Middle frontal gyrus (tissue), 1 donor: ENCODE measurements around the gene ELP2.

Experiments used
- DNase-seq: peaks from one replicate; pipeline ENCODE4 v3.0.0-alpha.2; 2015; ENCODE audit warnings: low spot score; ENCODE audit errors: extremely low spot score

ELP2 gene

DNA sequence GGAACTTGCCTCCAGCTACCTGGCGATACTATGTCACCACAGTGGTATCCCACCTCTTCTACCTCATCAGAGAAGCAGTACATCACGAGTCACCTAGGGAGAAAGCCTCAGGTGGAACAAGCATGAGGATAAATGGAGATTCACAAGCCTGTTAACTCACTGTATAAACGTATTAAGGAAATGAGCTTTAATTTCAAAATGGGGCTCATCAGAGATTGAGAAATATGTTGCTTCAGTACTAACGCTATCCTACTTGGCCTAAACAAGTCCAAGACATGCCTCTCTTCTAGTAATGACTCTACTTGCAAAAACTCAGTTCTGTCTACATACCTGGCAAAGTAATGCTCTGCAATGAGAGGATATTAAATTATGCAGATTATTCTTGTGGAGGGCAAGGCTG lies 4.9 kb upstream of the ELP2 start:
- no peak for DNase-seq

DNA sequence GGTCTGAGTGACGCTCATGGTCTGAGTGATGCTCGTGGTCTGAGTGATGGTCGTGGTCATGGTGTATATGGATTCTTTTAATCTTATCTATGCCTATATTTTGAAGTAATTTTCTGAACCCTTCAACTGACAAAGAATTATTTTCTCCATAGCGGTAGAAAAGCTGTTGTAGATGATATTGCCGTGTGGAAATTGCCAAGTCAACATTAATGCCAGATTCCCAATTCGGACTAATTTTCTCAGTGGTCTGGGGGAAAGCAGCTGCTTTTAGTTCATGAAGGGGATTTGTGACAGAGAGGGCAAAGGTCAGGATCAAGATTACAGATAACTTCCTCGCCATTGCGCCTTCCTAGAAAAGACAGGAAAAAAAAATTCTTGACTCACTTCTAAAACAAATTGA lies 3.0 kb upstream of the ELP2 start:
- no peak for DNase-seq

- no peak for DNase-seq
Measured at GRCh38 chr18:36127836-36128529, 1.7 kb upstream of the ELP2 start.

GRCh38 chr18:36128530-36128870 lies 1.2 kb upstream of the ELP2 start:
- DNase-seq, result no peak

DNA sequence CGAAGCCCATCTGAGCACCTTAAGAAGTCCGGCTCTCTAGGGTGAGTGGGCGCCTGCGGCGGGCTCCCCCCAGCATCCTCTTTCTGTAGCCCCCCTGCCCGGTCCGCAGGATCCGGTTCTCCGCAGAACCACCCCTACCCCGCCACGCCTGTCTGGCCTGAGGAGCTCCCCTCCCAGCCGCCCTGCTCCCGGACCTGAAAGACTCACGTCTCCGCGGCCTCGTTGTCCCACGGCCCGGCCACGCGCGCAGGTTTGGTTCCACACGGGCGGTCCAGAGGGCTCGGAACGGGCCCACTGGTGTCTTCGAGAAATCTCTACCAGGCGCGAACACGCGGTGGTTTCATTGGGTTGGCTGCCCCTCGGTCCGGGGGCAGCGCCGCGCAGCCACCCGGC lies 796 bp upstream of the ELP2 start:
- no peak for DNase-seq

- DNase-seq, result no peak
Measured at GRCh38 chr18:36130039-36130831, 536 bp downstream of the ELP2 start.

DNA sequence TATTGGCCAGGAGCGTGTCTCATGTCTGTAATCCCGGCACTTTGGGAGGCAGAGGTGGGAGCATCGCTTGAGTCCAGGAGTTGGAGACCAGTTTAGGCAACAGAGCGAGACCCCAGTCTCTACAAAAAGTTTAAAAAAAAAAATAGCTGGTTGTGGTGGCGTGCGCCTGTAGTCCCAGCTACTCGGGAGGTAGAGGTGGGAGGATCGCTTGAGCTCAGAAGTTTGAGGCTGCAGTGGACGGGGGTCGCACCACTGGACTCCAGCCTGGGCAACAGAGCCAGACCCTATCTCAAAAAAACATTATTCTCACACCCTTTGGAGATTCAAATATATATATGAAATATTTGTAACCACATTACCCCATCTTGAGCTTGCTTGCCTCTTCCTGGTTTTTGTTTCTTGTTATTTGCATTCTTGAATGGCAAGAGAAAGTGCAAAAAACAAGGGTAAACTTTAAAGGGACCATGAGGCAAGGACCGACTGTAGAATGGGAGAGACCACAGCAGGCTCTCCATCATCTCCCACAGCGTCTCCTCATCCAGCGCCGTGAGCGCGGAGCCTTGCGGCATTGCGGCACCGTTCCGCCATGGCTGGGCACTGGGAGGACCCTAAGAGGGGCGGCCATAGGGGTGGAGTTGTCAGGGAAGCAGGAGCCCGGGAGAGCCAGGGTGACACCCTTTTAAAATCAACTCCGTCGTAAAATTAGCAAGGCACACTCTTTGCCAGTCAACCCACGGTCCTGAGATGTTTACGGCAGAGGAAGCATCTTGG lies 1.4 kb downstream of the ELP2 start:
- DNase-seq, result no peak

GRCh38 chr18:36131692-36132483 lies 2.2 kb downstream of the ELP2 start:
- no peak for DNase-seq

DNA sequence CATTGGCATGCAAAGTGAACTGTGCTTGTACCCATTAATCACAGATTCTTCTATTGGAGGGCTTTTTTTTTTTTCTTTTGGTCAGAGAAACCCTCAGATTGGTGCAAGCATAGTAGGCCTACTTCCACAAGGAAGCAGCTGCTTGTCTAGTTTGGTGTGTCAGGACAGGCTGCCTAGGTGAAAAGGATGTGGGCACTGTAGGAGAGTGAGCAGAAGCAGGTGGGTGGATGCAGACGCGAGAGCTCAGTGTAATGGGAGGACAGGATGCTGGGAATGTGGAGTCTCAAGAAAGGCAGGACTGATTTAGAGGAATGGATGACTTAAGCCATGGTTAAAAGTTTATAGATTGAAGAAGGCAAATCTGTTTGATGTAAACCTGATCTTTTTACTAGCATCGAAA lies 3.1 kb downstream of the ELP2 start:
- DNase-seq, result no peak

DNA sequence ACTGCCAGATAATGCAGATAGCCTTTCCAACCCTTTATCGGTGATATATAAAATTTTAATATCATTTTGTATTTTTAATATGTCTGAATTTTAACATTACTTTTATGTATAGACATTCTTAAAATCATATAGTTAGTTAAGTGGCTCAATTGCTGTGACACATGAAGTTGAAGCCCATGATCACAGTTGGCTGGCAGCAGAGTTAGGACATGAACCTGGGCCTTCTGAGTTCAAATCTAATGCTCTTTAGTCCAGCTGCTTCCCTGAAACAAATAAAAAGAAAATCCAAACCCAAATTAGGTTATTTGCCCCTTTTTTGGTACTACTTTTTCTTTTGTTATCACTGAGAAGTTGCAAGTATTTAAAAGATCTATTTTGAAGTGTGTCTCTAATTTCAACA lies 5.6 kb downstream of the ELP2 start:
- no peak for DNase-seq

- no peak for DNase-seq
Measured at GRCh38 chr18:36139245-36139644, 9.5 kb downstream of the ELP2 start.

GRCh38 chr18:36141576-36141975 lies 11.9 kb downstream of the ELP2 start:
- DNase-seq, result no peak

DNA sequence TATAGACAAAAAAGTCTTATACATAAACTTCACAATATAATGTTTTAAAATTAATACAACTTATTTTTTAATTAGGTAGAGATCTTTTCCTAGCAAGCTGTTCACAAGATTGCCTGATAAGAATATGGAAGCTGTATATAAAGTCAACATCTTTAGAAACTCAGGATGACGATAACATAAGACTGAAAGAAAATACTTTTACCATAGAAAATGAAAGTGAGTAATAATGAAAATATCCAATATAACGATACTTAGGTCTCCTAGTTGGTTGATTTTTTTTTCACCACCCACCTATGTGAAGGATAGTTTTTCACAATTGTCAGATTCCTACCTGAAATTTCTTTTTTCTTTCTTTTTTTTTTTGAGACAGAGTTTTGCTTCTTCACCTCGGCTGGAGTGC lies 13.1 kb downstream of the ELP2 start:
- DNase-seq, result no peak

- DNase-seq, result no peak
Measured at GRCh38 chr18:36143391-36143790, 13.7 kb downstream of the ELP2 start.

DNA sequence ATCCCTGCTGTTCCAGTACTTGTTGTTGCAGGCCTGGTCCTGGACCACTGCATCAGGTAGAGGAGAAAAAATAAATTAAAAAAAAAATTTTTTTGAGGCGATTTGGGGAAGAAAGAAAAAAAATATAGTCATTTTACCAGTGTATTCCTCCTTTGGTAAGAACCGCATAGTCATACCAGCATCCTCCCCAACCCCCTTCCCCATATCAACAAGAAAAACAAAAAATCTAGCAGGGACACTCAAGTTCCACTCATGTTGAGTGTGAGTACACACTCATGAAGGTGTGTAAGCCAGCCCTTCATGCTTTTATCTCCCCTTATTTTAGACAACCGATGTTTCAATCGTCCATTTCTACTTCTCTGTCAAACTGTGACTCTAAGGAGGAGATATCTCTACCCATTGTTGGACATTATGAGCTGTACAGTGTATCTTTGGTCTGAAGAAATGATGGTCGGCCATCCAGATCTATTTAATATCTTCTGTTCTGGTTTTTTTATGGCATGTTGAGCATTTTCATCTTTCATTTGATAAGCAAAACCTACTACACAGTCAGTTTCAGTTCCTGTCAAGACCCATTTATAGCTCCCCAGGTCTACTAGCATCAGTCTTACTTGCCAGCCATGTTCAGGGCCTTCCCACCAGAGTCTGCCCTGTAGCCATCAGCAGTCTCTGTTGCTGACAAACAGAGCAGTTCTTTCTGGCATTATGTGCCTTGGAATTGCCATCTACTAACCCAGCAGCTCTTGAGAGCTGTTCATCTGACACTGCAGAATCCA lies 20.0 kb downstream of the ELP2 start:
- DNase-seq, result no peak

- DNase-seq, result no peak
Measured at GRCh38 chr18:36152781-36153180, 23.1 kb downstream of the ELP2 start.

GRCh38 chr18:36153203-36153602 lies 23.5 kb downstream of the ELP2 start:
- no peak for DNase-seq

DNA sequence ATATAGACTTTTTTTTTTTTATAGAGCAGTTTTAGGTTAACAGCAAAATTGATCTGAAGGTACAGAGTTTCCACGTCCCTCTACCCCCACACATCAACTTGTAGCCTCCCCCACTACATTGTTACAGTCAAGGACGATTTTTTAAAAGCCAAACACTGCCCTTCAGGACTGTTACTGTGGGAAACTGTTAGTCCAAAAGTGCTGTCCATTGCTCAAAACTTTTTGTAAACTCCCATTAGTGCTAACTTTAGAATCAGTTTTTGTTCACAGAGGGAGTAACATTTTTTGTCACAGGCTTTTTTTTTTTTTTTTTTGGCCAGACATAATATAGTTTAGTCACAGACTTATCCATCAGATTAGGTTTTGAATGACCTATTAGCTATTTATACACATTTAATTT lies 24.1 kb downstream of the ELP2 start:
- no peak for DNase-seq

GRCh38 chr18:36155851-36156757 lies 26.4 kb downstream of the ELP2 start:
- no peak for DNase-seq

DNA sequence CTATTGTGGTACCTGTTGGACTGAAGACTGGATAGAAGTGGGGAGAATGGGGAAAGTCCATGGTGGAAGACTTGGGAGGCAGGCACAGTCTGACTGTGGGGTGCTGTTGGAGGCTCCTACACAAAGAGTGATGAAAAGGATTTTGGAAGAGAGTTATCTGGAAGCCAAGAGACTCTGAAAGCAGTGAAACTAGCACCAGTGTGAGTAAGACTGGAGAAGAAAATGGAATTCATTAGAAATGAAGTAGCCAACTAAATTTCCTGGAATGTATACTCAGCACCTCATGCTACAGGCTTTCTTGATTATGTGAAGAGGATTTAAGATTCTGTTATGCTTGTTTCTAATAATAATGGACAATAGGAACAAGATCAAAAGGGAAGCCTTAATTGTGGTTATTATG lies 27.7 kb downstream of the ELP2 start:
- no peak for DNase-seq
